ENCODE results near the gene MTM1. TPM values are rescaled to one million over a fixed set of nuclear protein-coding genes. Genes with fewer than 3 reads are reported as not detected.

MTM1 gene
- polyA plus RNA-seq, 2 donors: 2.6 to 5.0 TPM

DNA sequence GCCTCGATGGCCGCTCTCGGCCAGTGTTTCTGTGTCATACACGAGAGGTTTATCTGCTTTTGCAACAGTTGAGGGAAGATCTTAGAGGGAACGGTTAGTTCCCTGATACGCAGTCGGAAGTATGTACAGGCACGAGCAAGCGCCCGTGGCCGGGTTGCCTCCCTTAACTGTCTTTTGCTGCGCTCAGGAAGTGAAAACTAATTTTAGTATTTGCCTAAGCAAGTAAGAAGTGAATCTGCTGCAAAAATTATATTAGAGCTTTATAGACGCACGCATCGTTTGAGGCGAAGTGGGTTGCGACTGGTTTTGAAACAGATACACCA lies 695 bp downstream of the MTM1 start:
- Histone ChIP-seq H3K27ac (ENCODE audit: low read depth in 2 of 2, low read length in 1 of 2) (peak overlapping the region; percentile 82 to 83), H3K36me3 (ENCODE audit: control insufficient read depth in 2 of 2, insufficient read depth in 2 of 2, low read length in 1 of 2) (no peaks in the 10 kb centered on the region), H3K4me3 (ENCODE audit: low read depth in 1 of 2, low read length in 2 of 2) (peak overlapping the region; percentile 63 to 78), H3K9me3 (ENCODE audit: control insufficient read depth in 2 of 2, insufficient read depth in 1 of 2, low read depth in 1 of 2, low read length in 1 of 2) (no peaks in the 10 kb centered on the region), H3K4me1 (ENCODE audit: control insufficient read depth in 2 of 2, insufficient read depth in 2 of 2, low read length in 1 of 2) (no peaks in the 10 kb centered on the region), H3K27me3 (ENCODE audit: control insufficient read depth in 1 of 2, insufficient read depth in 2 of 2, low read length in 2 of 2) (no peaks in the 10 kb centered on the region)
- 3 to 43% methylated on average over 17 of the region's 17 CpGs for WGBS, 2 donors

DNA sequence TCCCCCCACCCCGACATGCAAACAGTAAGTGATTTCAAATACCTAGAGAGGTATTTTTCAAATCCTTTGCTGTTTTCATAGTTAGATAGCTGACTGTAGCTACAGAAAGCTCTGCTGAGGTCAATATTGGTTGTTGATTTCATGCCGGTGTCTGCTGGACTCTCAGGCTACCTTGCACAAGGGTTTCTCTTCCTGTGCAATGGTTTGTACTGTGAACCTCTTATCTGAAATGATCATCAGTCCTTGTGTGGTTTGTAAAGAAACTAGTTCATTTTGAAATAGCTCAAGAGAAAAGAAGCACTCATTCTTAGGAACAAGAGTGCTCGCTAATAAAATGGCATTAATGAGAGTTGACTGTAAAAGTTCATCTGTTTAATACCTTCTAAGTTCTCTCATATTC lies 2.1 kb downstream of the MTM1 start:
- Histone ChIP-seq H3K4me1 (ENCODE audit: control insufficient read depth in 2 of 2, insufficient read depth in 2 of 2, low read length in 1 of 2) (no peaks in the 10 kb centered on the region), H3K27ac (ENCODE audit: low read depth in 2 of 2, low read length in 1 of 2) (no peak overlapping the region), H3K36me3 (ENCODE audit: control insufficient read depth in 2 of 2, insufficient read depth in 2 of 2, low read length in 1 of 2) (no peaks in the 10 kb centered on the region), H3K4me3 (ENCODE audit: low read depth in 1 of 2, low read length in 2 of 2) (no peak overlapping the region), H3K27me3 (ENCODE audit: control insufficient read depth in 1 of 2, insufficient read depth in 2 of 2, low read length in 2 of 2) (no peaks in the 10 kb centered on the region), H3K9me3 (ENCODE audit: control insufficient read depth in 2 of 2, insufficient read depth in 1 of 2, low read depth in 1 of 2, low read length in 1 of 2) (no peaks in the 10 kb centered on the region)
- 66 to 67% methylated on average over 3 of the region's 3 CpGs for WGBS, 2 donors

DNA sequence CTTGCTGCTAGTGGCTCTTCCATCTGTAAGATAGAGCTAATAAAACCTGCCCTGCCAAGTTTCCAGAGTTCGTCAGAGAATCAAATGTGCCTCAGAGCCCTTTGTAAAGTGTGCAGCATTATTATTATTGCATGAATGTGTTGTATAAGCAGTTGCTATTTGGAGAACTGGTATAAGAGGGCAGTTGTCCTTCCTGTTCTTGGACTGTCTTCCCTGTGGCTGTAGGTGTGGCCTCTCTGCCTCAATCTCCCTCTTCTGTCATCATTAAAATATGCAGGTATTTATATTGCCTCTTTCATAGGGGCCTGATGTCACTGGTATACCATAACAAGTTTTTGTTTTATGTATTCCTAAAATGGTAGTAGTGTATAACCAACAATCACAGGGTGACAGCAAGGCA lies 3.8 kb downstream of the MTM1 start:
- no peaks in the 10 kb centered on the region for H3K4me1 ChIP-seq (ENCODE audit: control insufficient read depth in 2 of 2, insufficient read depth in 2 of 2, low read length in 1 of 2)
- H3K36me3 ChIP-seq (ENCODE audit: control insufficient read depth in 2 of 2, insufficient read depth in 2 of 2, low read length in 1 of 2): no peaks in the 10 kb centered on the region
- H3K27me3 ChIP-seq (ENCODE audit: control insufficient read depth in 1 of 2, insufficient read depth in 2 of 2, low read length in 2 of 2): no peaks in the 10 kb centered on the region
- no peaks in the 10 kb centered on the region for H3K9me3 ChIP-seq (ENCODE audit: control insufficient read depth in 2 of 2, insufficient read depth in 1 of 2, low read depth in 1 of 2, low read length in 1 of 2)
- no peak overlapping the region for H3K4me3 ChIP-seq (ENCODE audit: low read depth in 1 of 2, low read length in 2 of 2)
- 28 to 48% methylated on average over 1 of the region's 1 CpG for WGBS, 2 donors
- H3K27ac ChIP-seq (ENCODE audit: low read depth in 2 of 2, low read length in 1 of 2): peak overlapping the region; percentile 20 to 33

DNA sequence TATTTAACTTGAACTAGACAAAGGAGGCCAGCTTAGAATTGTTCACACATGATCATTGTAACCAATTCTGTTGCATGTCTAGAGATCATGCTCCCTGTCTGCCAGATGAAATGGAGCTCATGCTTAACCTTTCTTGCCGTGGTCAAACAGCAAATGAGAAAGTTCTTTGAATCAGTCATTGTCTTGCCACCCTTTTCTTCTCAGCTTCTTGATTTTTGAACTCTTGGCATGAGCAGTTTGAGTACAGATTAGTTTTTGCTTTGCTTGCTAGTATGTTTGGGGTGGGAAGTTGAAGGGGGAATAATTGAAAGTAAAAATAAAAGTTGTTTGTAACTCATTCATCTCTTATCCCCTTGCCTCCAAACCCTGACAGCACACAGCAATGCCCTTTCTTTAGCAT lies 4.7 kb downstream of the MTM1 start:
- Histone ChIP-seq H3K4me1 (ENCODE audit: control insufficient read depth in 2 of 2, insufficient read depth in 2 of 2, low read length in 1 of 2) (no peaks in the 10 kb centered on the region), H3K9me3 (ENCODE audit: control insufficient read depth in 2 of 2, insufficient read depth in 1 of 2, low read depth in 1 of 2, low read length in 1 of 2) (no peaks in the 10 kb centered on the region), H3K27ac (ENCODE audit: low read depth in 2 of 2, low read length in 1 of 2) (no peak overlapping the region), H3K4me3 (ENCODE audit: low read depth in 1 of 2, low read length in 2 of 2) (no peak overlapping the region), H3K27me3 (ENCODE audit: control insufficient read depth in 1 of 2, insufficient read depth in 2 of 2, low read length in 2 of 2) (no peaks in the 10 kb centered on the region), H3K36me3 (ENCODE audit: control insufficient read depth in 2 of 2, insufficient read depth in 2 of 2, low read length in 1 of 2) (no peaks in the 10 kb centered on the region)
- WGBS, 2 donors: 22 to 23% methylated on average over 1 of the region's 1 CpG

DNA sequence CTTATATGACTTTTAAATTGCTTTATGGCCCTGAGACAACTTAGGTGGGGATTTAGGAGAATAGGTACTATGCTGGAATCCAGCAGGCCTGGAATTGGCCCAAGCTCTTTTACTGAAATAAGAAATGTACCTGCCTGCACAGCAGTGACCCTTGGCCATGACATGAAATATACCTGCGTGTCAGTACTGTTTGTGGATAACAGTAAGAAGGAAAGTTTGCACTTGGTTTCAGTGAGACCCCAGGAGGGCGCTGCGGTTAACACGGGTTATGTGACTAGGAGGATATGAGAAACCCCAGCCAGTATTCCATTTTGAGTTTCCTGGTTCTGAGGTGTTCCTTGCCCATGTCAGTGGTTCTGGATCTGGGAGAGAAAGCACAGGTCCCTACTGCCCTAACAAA lies 5.3 kb downstream of the MTM1 start:
- Histone ChIP-seq H3K27me3 (ENCODE audit: control insufficient read depth in 1 of 2, insufficient read depth in 2 of 2, low read length in 2 of 2) (no peaks in the 10 kb centered on the region), H3K36me3 (ENCODE audit: control insufficient read depth in 2 of 2, insufficient read depth in 2 of 2, low read length in 1 of 2) (no peaks in the 10 kb centered on the region), H3K27ac (ENCODE audit: low read depth in 2 of 2, low read length in 1 of 2) (no peak overlapping the region), H3K4me3 (ENCODE audit: low read depth in 1 of 2, low read length in 2 of 2) (no peak overlapping the region), H3K9me3 (ENCODE audit: control insufficient read depth in 2 of 2, insufficient read depth in 1 of 2, low read depth in 1 of 2, low read length in 1 of 2) (no peaks in the 10 kb centered on the region), H3K4me1 (ENCODE audit: control insufficient read depth in 2 of 2, insufficient read depth in 2 of 2, low read length in 1 of 2) (no peaks in the 10 kb centered on the region)
- 60 to 62% methylated on average over 4 of the region's 4 CpGs for WGBS, 2 donors

DNA sequence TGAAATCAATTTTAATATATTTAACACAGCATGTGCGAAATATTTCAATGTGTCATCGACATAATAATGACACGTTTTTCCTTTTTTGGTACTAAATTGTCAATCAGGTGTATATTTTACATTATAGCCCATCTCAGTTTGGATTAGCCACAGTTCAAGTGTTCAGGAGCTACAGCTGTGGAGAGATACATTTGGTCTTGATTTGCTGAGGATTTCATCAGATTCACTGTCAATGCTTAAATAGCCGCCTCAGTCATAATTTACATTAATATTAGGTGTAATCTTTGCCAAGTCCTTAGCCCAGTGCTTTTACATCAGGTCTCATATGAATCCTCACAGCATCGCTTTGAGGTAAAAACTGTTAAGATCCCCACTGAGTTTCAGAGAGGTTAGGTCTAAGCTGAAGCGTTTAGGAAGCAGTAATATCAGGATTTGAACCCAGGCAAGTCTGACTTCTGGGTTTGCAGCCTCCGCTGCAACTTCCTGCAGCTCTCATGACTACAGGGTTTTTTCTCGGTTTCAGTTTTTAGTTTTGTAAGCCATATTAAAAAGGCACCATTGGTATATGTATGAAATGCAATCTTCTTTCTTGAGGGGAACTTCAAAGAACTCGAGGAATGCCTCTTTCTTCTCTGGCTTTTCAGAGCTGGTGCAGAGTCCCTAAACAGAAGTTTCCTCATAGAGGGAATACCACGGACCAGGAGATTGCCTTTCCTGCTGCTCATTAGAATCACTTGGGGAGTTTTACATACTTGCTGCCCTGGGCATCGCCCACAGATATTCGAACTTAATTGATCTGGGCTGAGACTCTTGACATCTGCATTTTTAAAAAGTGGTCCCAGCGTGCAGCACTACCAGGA lies 6.4 kb downstream of the MTM1 start:
- no peaks in the 10 kb centered on the region for H3K27me3 ChIP-seq (ENCODE audit: control insufficient read depth in 1 of 2, insufficient read depth in 2 of 2, low read length in 2 of 2)
- H3K27ac ChIP-seq (ENCODE audit: low read depth in 2 of 2, low read length in 1 of 2): peak overlapping the region; percentile 48 to 67
- H3K36me3 ChIP-seq (ENCODE audit: control insufficient read depth in 2 of 2, insufficient read depth in 2 of 2, low read length in 1 of 2): no peaks in the 10 kb centered on the region
- H3K9me3 ChIP-seq (ENCODE audit: control insufficient read depth in 2 of 2, insufficient read depth in 1 of 2, low read depth in 1 of 2, low read length in 1 of 2): no peaks in the 10 kb centered on the region
- no peak overlapping the region for H3K4me3 ChIP-seq (ENCODE audit: low read depth in 1 of 2, low read length in 2 of 2)
- WGBS, 2 donors: 43 to 51% methylated on average over 13 of the region's 13 CpGs
- no peaks in the 10 kb centered on the region for H3K4me1 ChIP-seq (ENCODE audit: control insufficient read depth in 2 of 2, insufficient read depth in 2 of 2, low read length in 1 of 2)

DNA sequence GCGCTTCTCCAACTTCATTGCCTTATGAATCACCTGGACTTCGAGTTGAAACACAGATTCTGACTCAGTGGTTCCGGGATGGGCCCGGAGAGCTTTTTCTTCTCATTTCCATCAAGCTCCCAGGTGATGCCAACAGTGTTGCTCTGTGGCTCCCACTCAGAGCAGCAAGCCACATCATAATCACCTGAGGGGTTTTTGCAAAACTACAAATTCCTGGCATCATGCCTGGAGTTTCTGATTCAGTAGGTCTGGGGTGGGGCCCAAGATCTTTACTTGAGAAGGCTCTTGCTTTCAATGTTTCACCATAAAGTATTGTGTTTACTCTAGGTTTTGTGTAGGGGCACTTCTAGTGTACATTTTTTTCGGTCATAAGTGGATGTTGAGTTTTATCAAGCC lies 7.0 kb downstream of the MTM1 start:
- Histone ChIP-seq H3K36me3 (ENCODE audit: control insufficient read depth in 2 of 2, insufficient read depth in 2 of 2, low read length in 1 of 2) (no peaks in the 10 kb centered on the region), H3K27ac (ENCODE audit: low read depth in 2 of 2, low read length in 1 of 2) (peak overlapping the region in 1 of 2 donors; percentile 73), H3K4me1 (ENCODE audit: control insufficient read depth in 2 of 2, insufficient read depth in 2 of 2, low read length in 1 of 2) (no peaks in the 10 kb centered on the region), H3K4me3 (ENCODE audit: low read depth in 1 of 2, low read length in 2 of 2) (no peak overlapping the region), H3K27me3 (ENCODE audit: control insufficient read depth in 1 of 2, insufficient read depth in 2 of 2, low read length in 2 of 2) (no peaks in the 10 kb centered on the region), H3K9me3 (ENCODE audit: control insufficient read depth in 2 of 2, insufficient read depth in 1 of 2, low read depth in 1 of 2, low read length in 1 of 2) (no peaks in the 10 kb centered on the region)
- WGBS, 2 donors: 42 to 48% methylated on average over 5 of the region's 5 CpGs

DNA sequence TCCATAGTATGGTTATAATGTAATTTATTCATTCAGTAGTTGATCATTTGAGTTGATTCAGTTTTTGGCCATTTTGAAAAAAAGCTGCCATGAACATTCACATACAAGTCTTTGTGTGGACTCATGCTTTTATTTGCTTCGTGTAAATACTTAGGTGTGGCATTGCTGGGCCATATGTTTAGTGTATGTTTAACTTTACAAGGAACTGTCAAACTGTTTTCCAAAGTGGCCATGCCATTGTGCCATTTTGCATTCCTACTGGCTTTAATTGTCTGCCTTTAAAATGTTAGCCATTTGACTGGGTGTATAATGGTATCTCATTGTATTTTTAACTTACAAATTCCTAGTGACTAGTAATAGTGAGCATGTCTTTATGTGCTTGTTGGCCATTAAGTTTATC lies 8.8 kb downstream of the MTM1 start:
- no peaks in the 10 kb centered on the region for H3K9me3 ChIP-seq (ENCODE audit: control insufficient read depth in 2 of 2, insufficient read depth in 1 of 2, low read depth in 1 of 2, low read length in 1 of 2)
- H3K36me3 ChIP-seq (ENCODE audit: control insufficient read depth in 2 of 2, insufficient read depth in 2 of 2, low read length in 1 of 2): no peaks in the 10 kb centered on the region
- no peaks in the 10 kb centered on the region for H3K27me3 ChIP-seq (ENCODE audit: control insufficient read depth in 1 of 2, insufficient read depth in 2 of 2, low read length in 2 of 2)
- no peak overlapping the region for H3K4me3 ChIP-seq (ENCODE audit: low read depth in 1 of 2, low read length in 2 of 2)
- 36 to 39% methylated on average over 1 of the region's 1 CpG for WGBS, 2 donors
- no peaks in the 10 kb centered on the region for H3K4me1 ChIP-seq (ENCODE audit: control insufficient read depth in 2 of 2, insufficient read depth in 2 of 2, low read length in 1 of 2)
- no peak overlapping the region for H3K27ac ChIP-seq (ENCODE audit: low read depth in 2 of 2, low read length in 1 of 2)

DNA sequence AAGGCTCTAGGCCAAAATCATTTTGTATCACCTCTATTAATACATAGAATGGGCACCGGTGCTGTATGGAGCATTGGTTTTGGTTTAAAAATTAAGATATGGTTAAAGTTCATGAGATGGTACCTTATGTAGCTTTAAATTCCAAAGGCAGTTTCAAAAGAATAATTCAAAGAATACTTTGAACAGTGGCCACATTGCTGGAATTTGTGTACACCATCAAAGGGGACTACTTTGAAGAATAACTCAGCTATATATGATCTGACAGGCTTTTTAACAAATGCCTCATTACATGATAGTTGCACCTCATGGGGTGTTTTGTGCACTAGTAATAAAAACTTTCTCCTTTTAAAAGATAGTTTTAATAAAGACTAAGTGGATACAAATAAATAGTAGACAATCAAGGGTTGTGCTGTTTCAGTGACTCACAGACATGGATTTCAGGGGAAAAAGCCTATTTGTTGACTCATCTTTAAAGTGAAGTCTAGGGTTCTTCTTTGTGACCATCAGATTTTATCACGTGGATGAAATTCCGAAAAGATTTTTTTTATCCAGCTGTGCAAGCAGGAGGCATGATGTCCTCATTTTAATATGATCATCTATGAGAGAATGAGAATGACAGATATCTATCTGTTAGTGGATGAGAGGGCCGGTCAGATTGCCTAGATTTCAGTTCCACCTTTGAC lies 12.8 kb downstream of the MTM1 start:
- H3K4me1 ChIP-seq (ENCODE audit: control insufficient read depth in 2 of 2, insufficient read depth in 2 of 2, low read length in 1 of 2): no peaks in the 10 kb centered on the region
- no peaks in the 10 kb centered on the region for H3K9me3 ChIP-seq (ENCODE audit: control insufficient read depth in 2 of 2, insufficient read depth in 1 of 2, low read depth in 1 of 2, low read length in 1 of 2)
- no peak overlapping the region for H3K27ac ChIP-seq (ENCODE audit: low read depth in 2 of 2, low read length in 1 of 2)
- H3K4me3 ChIP-seq (ENCODE audit: low read depth in 1 of 2, low read length in 2 of 2): no peak overlapping the region
- 46 to 60% methylated on average over 4 of the region's 4 CpGs for whole genome bisulfite sequencing, 2 donors
- no peaks in the 10 kb centered on the region for H3K27me3 ChIP-seq (ENCODE audit: control insufficient read depth in 1 of 2, insufficient read depth in 2 of 2, low read length in 2 of 2)
- H3K36me3 ChIP-seq (ENCODE audit: control insufficient read depth in 2 of 2, insufficient read depth in 2 of 2, low read length in 1 of 2): no peaks in the 10 kb centered on the region
